ENCODE results near the gene RGS7. TPM values are rescaled to one million over a fixed set of nuclear protein-coding genes. Genes with fewer than 3 reads are reported as not detected.

The RGS7 gene
- total and polyA plus RNA-seq, 5 donors = 0.02 TPM; not detected in 4

DNA sequence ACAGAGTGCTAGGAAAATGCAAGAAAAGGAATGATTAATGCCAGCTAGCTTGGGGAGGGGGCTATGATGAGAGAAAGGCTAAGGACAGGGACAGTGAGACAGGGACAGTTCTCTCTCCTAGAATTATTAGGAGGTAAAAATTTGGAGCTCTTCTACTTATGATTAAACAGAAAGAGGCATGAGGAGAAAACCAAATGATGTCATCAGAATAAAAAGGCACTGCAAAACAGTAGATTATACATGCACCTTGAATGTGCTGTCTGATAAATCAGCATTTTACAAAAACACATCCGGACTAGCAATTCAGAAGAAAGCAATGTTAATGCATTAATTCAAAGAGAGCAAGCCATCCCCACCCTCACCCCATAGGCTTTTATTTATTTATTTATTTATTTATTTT lies 277.5 kb downstream of the RGS7 start:
- Histone ChIP-seq H3K9me3 (ENCODE audit: control insufficient read depth, low read length) (no peaks in the 10 kb centered on the region), H3K4me1 (ENCODE audit: control insufficient read depth, insufficient read depth, low read length) (no peaks in the 10 kb centered on the region), H3K27me3 (ENCODE audit: control insufficient read depth, insufficient read depth) (no peaks in the 10 kb centered on the region), H3K27ac (ENCODE audit: low read length) (no peak overlapping the region), H3K4me3 (ENCODE audit: low read length) (no peak overlapping the region)
- no peak for DNase-seq
- no peak for ATAC-seq
- intact Hi-C loops (cut with DNase I) = no loop called here
- WGBS = 85% methylated on average over 1 of the region's 1 CpG

DNA sequence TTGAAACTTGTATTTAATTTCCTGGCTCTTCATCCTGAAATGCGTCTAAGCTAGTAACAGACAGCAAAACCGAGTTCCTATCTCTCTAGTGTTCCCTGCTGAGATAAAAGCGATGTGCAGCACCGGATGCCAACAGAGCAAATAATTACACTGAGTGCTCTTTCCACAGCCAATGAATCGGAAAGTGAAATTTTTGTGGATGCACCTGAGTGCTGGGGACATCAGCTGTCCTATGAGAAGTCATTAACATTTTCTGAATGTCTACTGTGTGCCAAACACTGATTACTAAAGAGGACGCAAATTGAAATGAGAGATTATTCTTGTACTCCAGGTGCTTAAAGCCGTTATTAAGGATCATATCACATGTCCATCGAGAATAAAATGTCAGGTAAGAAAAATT lies 278.0 kb downstream of the RGS7 start:
- no peak overlapping the region for H3K27ac ChIP-seq (ENCODE audit: low read length)
- intact Hi-C loops (cut with DNase I) = no loop called here

DNA sequence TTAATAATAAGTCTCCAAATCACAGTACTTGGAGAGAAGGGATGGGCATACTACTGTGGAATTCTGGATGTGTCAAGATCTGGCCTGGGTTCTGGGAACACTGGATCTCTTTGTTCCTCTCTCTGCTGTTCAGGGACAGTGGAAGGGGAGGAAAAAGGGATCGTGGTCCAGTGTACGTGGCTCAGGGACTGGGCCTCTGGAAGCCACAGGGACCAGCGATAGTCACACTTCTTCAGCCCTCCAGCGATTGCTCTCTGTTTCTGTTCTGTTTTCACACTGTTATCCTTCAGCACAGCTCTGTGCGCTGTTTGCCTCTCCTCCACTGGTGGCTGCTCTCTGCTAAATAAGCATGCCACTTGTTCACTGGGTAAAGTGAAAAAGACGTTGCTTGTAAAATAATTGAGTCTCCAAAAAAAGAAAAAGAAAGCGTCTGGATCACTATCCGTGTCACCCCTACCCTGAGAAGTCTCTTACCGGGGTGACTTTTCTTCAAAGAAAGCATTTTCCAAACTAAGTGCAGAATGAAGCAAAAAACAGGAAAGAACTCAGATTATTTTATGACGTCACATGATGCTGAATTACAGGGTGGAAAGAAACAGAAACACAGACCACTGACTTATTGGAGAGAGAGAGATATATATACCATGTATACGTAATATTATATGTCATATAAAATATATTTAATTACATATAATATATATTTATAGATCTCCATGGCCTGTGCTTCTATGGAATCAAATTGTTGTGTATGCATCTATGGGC lies 279.4 kb downstream of the RGS7 start:
- H3K27me3 ChIP-seq (ENCODE audit: control insufficient read depth, insufficient read depth) = no peaks in the 10 kb centered on the region
- no peak overlapping the region for H3K27ac ChIP-seq (ENCODE audit: low read length)
- H3K9me3 ChIP-seq (ENCODE audit: control insufficient read depth, low read length) = no peaks in the 10 kb centered on the region
- intact Hi-C loops (cut with DNase I) = no loop called here
- no peak for ATAC-seq
- DNase-seq = no peak
- H3K4me3 ChIP-seq (ENCODE audit: low read length) = no peak overlapping the region
- WGBS = 56% methylated on average over 11 of the region's 11 CpGs
- H3K4me1 ChIP-seq (ENCODE audit: control insufficient read depth, insufficient read depth, low read length) = no peaks in the 10 kb centered on the region

More for the DNA sequence above, 278.0 kb downstream of the RGS7 start:
- no peak for DNase-seq
- H3K27me3 ChIP-seq (ENCODE audit: control insufficient read depth, insufficient read depth) = no peaks in the 10 kb centered on the region
- no peak for ATAC-seq
- no peaks in the 10 kb centered on the region for H3K9me3 ChIP-seq (ENCODE audit: control insufficient read depth, low read length)
- H3K4me3 ChIP-seq (ENCODE audit: low read length) = no peak overlapping the region
- 35% methylated on average over 8 of the region's 8 CpGs for WGBS
- no peaks in the 10 kb centered on the region for H3K4me1 ChIP-seq (ENCODE audit: control insufficient read depth, insufficient read depth, low read length)

DNA sequence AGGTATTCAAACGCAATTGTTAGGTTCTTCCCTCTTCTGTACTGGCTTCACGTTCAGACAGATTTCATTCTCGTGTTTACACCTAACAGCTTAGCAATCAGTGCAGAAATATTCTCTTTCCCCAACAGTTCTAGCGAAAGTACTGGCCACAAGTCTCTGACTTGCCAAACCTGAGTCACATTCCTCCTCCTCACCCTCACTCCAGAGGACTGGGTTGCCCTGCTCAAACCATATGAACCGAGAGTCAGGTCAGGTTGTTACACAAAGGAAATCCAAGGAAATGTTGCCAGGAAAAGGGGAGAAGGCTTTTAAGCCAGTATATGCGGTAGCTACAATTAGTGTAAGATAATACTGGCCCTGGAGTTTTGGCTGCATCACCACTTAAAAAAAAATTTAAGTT lies 282.5 kb downstream of the RGS7 start:
- Histone ChIP-seq H3K9me3 (ENCODE audit: control insufficient read depth, low read length) (no peaks in the 10 kb centered on the region), H3K27me3 (ENCODE audit: control insufficient read depth, insufficient read depth) (no peaks in the 10 kb centered on the region), H3K4me3 (ENCODE audit: low read length) (no peak overlapping the region), H3K4me1 (ENCODE audit: control insufficient read depth, insufficient read depth, low read length) (no peaks in the 10 kb centered on the region), H3K27ac (ENCODE audit: low read length) (no peak overlapping the region)
- 55% methylated on average over 6 of the region's 6 CpGs for WGBS
- intact Hi-C loops (cut with DNase I) = no loop called here
- ATAC-seq = no peak
- no peak for DNase-seq

DNA sequence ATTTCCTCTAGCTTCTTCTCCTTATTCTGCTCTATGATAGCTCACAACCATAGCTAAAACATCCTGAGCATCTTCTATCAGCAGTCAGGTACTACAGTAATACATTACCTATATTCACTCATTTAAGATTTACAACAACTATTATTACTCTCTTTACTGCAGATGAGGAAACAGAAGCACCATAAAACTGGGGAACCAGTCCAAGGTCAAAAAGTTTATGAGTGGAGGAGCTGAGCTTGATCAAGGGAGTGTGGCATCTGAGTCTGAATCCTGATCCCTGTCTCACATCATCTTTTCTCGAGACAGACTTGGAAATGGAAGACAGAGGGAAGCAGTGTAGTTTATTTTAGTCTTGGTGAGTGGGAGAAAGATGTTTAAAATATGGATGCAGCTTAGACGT lies 288.6 kb downstream of the RGS7 start:
- DNase-seq (no peak), ATAC-seq (no peak)
- Histone ChIP-seq H3K4me3 (ENCODE audit: low read length) (no peak overlapping the region), H3K27me3 (ENCODE audit: control insufficient read depth, insufficient read depth) (no peaks in the 10 kb centered on the region), H3K9me3 (ENCODE audit: control insufficient read depth, low read length) (no peaks in the 10 kb centered on the region), H3K4me1 (ENCODE audit: control insufficient read depth, insufficient read depth, low read length) (no peaks in the 10 kb centered on the region), H3K27ac (ENCODE audit: low read length) (no peak overlapping the region)
- 66% methylated on average over 2 of the region's 2 CpGs for WGBS
- intact Hi-C loops (cut with DNase I) = no loop called here

DNA sequence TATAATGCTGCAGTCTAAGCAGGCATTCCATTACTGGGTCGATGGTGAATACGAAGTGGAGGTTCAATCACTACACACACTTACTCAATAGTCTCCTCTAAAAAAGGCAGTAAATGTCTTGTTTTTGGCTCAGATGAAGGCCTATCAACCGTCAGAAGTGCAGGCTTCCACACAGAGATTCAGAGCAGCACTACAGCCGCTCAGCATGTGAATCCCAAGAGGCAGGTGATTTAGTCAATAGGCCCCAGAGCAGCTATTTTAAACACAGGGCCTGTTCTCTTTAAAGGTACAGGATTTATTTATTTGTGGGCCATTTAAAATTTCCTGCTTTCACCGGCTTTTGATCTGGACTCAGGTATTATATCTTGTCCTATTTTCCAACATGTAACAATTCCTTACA lies 293.7 kb downstream of the RGS7 start:
- intact Hi-C loops (cut with DNase I) = no loop called here
- Histone ChIP-seq H3K4me1 (ENCODE audit: control insufficient read depth, insufficient read depth, low read length) (no peaks in the 10 kb centered on the region), H3K4me3 (ENCODE audit: low read length) (no peak overlapping the region), H3K27ac (ENCODE audit: low read length) (no peak overlapping the region), H3K27me3 (ENCODE audit: control insufficient read depth, insufficient read depth) (no peaks in the 10 kb centered on the region), H3K9me3 (ENCODE audit: control insufficient read depth, low read length) (no peaks in the 10 kb centered on the region)
- WGBS = 58% methylated on average over 5 of the region's 5 CpGs
- no peak for ATAC-seq
- DNase-seq = no peak

DNA sequence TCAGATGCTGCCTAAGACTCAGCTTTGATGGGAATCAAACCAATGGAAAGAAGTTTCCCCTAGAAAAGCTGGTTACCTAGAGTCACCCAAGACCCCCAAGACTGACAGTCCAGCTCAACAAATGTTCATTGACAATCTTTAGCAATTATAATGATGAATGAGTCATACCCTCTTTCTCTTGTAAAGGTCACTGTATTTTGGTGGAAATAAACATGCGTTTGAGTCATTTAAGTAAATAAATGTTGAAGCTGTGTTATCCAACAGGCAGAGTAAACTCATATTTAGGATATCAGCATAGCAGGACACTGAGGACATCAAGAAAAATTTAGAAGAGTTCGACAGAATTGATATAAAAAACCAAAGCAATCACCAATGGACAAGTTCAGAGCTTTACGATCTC lies 295.9 kb downstream of the RGS7 start:
- Histone ChIP-seq H3K9me3 (ENCODE audit: control insufficient read depth, low read length) (no peaks in the 10 kb centered on the region), H3K27me3 (ENCODE audit: control insufficient read depth, insufficient read depth) (no peaks in the 10 kb centered on the region), H3K27ac (ENCODE audit: low read length) (no peak overlapping the region), H3K4me3 (ENCODE audit: low read length) (no peak overlapping the region), H3K4me1 (ENCODE audit: control insufficient read depth, insufficient read depth, low read length) (no peaks in the 10 kb centered on the region)
- intact Hi-C loops (cut with DNase I) = no loop called here
- DNase-seq (no peak), ATAC-seq (no peak)
- WGBS = 80% methylated on average over 3 of the region's 3 CpGs

DNA sequence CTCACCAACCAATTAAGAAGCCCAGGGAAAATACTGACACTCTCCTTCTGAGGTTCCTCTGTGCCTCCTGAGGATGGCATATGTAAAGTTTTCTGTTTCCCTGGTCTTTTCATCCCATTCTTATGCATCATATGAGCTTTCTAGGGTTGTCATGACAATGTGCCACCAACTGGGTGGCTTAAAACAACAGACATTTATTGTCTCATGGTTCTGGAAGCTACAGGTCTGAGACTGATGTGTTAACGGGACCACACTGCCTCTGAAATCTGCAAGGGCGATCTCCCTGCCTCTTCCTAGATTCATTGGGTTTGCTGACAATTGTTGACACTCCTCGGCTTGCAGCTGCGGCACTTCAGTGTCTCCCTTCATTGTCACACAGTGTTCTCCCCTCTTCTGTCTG lies 308.4 kb downstream of the RGS7 start:
- Histone ChIP-seq H3K27ac (ENCODE audit: low read length) (no peak overlapping the region), H3K9me3 (ENCODE audit: control insufficient read depth, low read length) (no peaks in the 10 kb centered on the region), H3K4me3 (ENCODE audit: low read length) (no peak overlapping the region), H3K4me1 (ENCODE audit: control insufficient read depth, insufficient read depth, low read length) (no peaks in the 10 kb centered on the region), H3K27me3 (ENCODE audit: control insufficient read depth, insufficient read depth) (no peaks in the 10 kb centered on the region)
- ATAC-seq (no peak), DNase-seq (no peak)
- intact Hi-C loops (cut with DNase I) = no loop called here
- WGBS = 55% methylated on average over 4 of the region's 4 CpGs

DNA sequence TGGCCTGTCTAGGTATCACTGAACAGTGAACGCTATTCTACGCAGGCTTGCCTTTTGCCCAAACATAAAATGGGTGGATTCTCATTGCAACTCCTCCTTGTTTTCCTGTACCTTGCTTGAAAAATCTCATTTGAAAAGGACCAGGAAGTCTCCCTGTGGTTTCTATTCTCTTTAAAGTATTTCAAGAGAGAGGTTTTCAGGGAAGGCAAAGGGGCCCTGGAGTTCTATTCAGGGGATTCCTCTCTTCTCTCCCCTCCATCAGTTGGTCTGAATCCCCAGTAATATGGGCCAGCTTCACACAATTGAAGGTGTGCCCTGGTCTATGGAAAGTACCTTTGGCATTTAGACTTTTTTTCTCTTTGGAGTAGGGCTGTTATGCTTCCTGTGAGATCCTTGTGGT lies 311.3 kb downstream of the RGS7 start:
- 86% methylated on average over 2 of the region's 2 CpGs for WGBS
- intact Hi-C loops (cut with DNase I) = no loop called here
- H3K9me3 ChIP-seq (ENCODE audit: control insufficient read depth, low read length) = no peaks in the 10 kb centered on the region
- H3K4me1 ChIP-seq (ENCODE audit: control insufficient read depth, insufficient read depth, low read length) = no peaks in the 10 kb centered on the region
- DNase-seq (no peak), ATAC-seq (no peak)
- H3K4me3 ChIP-seq (ENCODE audit: low read length) = no peak overlapping the region
- no peaks in the 10 kb centered on the region for H3K27me3 ChIP-seq (ENCODE audit: control insufficient read depth, insufficient read depth)
- no peak overlapping the region for H3K27ac ChIP-seq (ENCODE audit: low read length)

DNA sequence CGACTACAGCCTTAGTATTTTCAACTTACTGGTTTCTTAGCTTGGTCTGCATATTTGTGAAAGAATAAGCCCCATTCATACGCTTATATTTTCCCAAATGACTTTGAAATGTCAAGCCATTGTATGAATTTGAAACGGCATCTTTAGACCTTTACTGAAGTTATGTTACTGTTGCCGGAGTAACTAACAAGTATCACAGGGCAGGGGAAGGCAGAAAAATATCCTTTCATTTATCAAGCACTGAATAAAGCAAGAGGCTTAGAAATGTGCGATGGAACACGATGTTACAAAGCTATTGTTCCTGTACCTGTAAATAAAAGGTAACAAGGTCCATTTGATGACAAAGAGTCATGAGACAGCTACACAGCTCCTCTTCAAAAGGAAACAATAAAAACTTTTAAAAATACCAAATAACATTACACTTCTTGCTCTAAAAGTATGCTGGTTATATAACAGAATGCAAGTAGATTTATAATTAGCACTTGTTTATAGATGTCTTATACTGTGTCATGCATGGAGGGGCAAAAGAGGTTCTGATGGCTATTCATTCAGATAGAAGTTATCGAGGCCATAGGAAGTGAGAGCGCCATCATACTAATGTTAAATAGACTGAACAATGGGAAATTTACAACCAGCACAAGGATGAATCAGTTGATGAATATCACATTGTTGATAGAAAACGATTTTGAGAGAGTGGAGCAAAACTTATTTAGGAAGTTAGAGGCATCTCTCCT lies 322.6 kb downstream of the RGS7 start:
- no peak overlapping the region for H3K4me3 ChIP-seq (ENCODE audit: low read length)
- no peak for ATAC-seq
- WGBS = 59% methylated on average over 9 of the region's 9 CpGs
- H3K9me3 ChIP-seq (ENCODE audit: control insufficient read depth, low read length) = no peaks in the 10 kb centered on the region
- no peak for DNase-seq
- intact Hi-C loops (cut with DNase I) = no loop called here
- H3K27ac ChIP-seq (ENCODE audit: low read length) = no peak overlapping the region
- no peaks in the 10 kb centered on the region for H3K27me3 ChIP-seq (ENCODE audit: control insufficient read depth, insufficient read depth)
- H3K4me1 ChIP-seq (ENCODE audit: control insufficient read depth, insufficient read depth, low read length) = no peaks in the 10 kb centered on the region

DNA sequence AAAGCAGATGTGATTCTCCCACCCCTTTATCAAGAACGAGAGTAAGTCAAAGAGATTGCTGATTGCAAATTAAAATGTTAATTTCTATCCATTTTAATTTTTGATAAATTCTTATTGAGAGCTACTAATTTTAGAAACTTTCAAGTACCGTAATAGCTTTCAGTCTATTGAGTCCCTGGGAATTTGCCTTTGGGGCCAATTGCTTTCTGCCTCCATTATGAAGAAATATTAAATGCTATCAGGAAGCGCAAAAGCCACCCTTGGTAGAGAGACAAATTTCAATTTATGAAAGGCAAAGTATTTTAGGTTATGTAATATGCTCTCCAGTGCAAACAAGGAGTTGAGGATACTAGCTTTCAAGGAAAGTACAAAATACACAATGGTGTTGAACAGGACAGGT lies 332.2 kb downstream of the RGS7 start:
- DNase-seq (no peak), ATAC-seq (no peak)
- Histone ChIP-seq H3K4me3 (ENCODE audit: low read length) (no peak overlapping the region), H3K4me1 (ENCODE audit: control insufficient read depth, insufficient read depth, low read length) (no peaks in the 10 kb centered on the region), H3K9me3 (ENCODE audit: control insufficient read depth, low read length) (no peaks in the 10 kb centered on the region), H3K27ac (ENCODE audit: low read length) (no peak overlapping the region), H3K27me3 (ENCODE audit: control insufficient read depth, insufficient read depth) (no peaks in the 10 kb centered on the region)
- 10% methylated on average over 3 of the region's 3 CpGs for WGBS
- intact Hi-C loops (cut with DNase I) = no loop called here
